Measurements from ENCODE around the gene AP3B1. TPM values are rescaled to one million over a fixed set of nuclear protein-coding genes. Genes with fewer than 3 reads are reported as not detected.

AP3B1 gene
- total and polyA plus RNA-seq, 2 donors (not counting 3 experiments of a cell fraction or from before 2014, with no cell fraction given) = 31.6 to 46.7 TPM

DNA sequence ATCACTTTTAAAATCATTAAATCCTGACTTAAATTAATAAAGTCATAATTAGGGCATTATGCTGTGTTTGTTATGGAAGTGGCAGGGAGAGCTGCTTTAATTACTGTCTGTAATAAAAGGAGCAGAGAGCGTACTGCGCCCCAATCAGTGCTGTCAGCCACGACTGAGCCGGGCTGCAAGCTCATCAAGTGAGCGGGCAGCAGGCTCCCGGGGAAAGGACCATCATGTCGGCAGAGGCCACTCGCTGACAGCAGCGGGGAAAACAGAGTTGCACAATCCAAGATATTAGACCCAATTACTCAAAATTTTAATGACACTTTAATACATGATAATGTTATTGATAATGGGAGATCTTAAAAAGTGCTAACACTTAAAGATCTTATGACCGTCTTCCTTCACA is 181.6 kb downstream of the AP3B1 start:
- ChIA-PET POLR2A (interaction anchor here (0.6 kb wide), 1 partner anchor 94 kb away, joined by 5 read pairs; no protein-coding TSS in a partner anchor), CTCF (no interaction called here)
- no peaks in the 10 kb centered on the region for H3K4me1 ChIP-seq (ENCODE audit: control insufficient read depth, extremely low read depth, insufficient read depth, low read length)
- no peak overlapping the region for H3K4me2 ChIP-seq (ENCODE audit: insufficient read depth, low read length)
- no peak for FAIRE-seq
- dilution Hi-C loops (cut with MboI; ENCODE audit: extremely low pct_ligation_motif_present, low sequenced_read_pairs) (no loop called here), intact Hi-C loops (cut with micrococcal nuclease) (no loop called here)
- H3K4me3 ChIP-seq (replicated peaks in 1 of 3; ENCODE audit: insufficient read depth in 1 of 3, low read depth in 1 of 3, low read length in 3 of 3) = no peak overlapping the region
- no peak overlapping the region for H2AFZ ChIP-seq (ENCODE audit: low read depth, low read length)
- BruUV-seq (replicated peaks) = no TSS peak
- H4K20me1 ChIP-seq (replicated peaks; ENCODE audit: control insufficient read depth, extremely low read depth, insufficient read depth, low read length) = no peaks in the 10 kb centered on the region
- H3K27me3 ChIP-seq (ENCODE audit: control insufficient read depth in 2 of 2, insufficient read depth in 2 of 2, low read length in 2 of 2) = no peaks in the 10 kb centered on the region
- no peak for DNase-seq (ENCODE audit: low read depth, low spot score)
- H3K9me1 ChIP-seq (replicated peaks; ENCODE audit: control insufficient read depth, extremely low read depth, insufficient read depth, low read length) = no peaks in the 10 kb centered on the region
- H3K36me3 ChIP-seq (ENCODE audit: control insufficient read depth in 2 of 2, extremely low read depth in 1 of 2, insufficient read depth in 2 of 2, low read length in 2 of 2) = peaks cover 2 to 5% of the 10 kb centered on the region in 2 experiments
- H3K27ac ChIP-seq (ENCODE audit: insufficient read depth, low read depth, low read length) = no peak overlapping the region
- no peaks in the 10 kb centered on the region for H3K79me2 ChIP-seq (ENCODE audit: control insufficient read depth, insufficient read depth, low read length)
- H3K9me3 ChIP-seq (replicated peaks; ENCODE audit: control insufficient read depth, insufficient read depth, low read length) = no peaks in the 10 kb centered on the region
- TF ChIP-seq FOS (IDR thresholded peaks at IDR 0.05; ENCODE audit: borderline replicate concordance, insufficient read depth, low read length) (no peak), GATA2 (IDR thresholded peaks at IDR 0.05; ENCODE audit: insufficient read depth, insufficient read length, low read depth, low read length) (no peak), EZH2 (IDR thresholded peaks at IDR 0.05; ENCODE audit: borderline replicate concordance, low read depth, low read length, severe bottlenecking) (no peak), MYC (IDR thresholded peaks at IDR 0.05; ENCODE audit: low read depth, low read length) (no peak), POLR2AphosphoS5 (IDR thresholded peaks at IDR 0.05; ENCODE audit: insufficient read depth, low read depth, low read length) (no peak), POLR2A (IDR thresholded peaks at IDR 0.05; ENCODE audit: low read depth, low read length) (no peak), JUN (IDR thresholded peaks at IDR 0.05; ENCODE audit: borderline replicate concordance, insufficient read depth, insufficient read length, low read depth) (no peak)
- TF ChIP-seq, protein P1, sequence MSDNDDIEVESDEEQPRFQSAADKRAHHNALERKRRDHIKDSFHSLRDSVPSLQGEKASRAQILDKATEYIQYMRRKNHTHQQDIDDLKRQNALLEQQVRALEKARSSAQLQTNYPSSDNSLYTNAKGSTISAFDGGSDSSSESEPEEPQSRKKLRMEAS (IDR thresholded peaks at IDR 0.05; ENCODE audit: insufficient read depth, insufficient read length) = no peak
- TF ChIP-seq, protein P2, sequence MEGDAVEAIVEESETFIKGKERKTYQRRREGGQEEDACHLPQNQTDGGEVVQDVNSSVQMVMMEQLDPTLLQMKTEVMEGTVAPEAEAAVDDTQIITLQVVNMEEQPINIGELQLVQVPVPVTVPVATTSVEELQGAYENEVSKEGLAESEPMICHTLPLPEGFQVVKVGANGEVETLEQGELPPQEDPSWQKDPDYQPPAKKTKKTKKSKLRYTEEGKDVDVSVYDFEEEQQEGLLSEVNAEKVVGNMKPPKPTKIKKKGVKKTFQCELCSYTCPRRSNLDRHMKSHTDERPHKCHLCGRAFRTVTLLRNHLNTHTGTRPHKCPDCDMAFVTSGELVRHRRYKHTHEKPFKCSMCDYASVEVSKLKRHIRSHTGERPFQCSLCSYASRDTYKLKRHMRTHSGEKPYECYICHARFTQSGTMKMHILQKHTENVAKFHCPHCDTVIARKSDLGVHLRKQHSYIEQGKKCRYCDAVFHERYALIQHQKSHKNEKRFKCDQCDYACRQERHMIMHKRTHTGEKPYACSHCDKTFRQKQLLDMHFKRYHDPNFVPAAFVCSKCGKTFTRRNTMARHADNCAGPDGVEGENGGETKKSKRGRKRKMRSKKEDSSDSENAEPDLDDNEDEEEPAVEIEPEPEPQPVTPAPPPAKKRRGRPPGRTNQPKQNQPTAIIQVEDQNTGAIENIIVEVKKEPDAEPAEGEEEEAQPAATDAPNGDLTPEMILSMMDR (IDR thresholded peaks at IDR 0.05; ENCODE audit: extremely low read depth in 1 of 2, insufficient read depth in 1 of 2, low read depth in 1 of 2, low read length in 2 of 2) = no peak
- no peak overlapping the region for H3K9ac ChIP-seq (replicated peaks; ENCODE audit: extremely low read depth, insufficient read depth, low read length)

Measured in endothelial cell of umbilical vein (primary cell).